ENCODE data around the gene ATP8B3. TPM values are rescaled to one million over a fixed set of nuclear protein-coding genes. Genes with fewer than 3 reads are reported as not detected.

ATP8B3 gene
- total and polyA plus RNA-seq, 3 donors from 2014 or later = 33.2 to 84.2 (median 38.0) TPM

- Histone ChIP-seq H3K4me1 (peaks cover 59% of the 10 kb centered on the region), H3K27me3 (no peaks in the 10 kb centered on the region), H3K36me3 (ENCODE audit: low read depth, missing control alignments) (no peaks in the 10 kb centered on the region), H3K4me3 (no peak overlapping the region), H3K9me3 (no peaks in the 10 kb centered on the region), H3K27ac (peak overlapping the region; percentile 44 to 48)
- no peak for DNase-seq
- WGBS, 2 donors = 77 to 88% methylated on average over 27 to 37 of the region's 37 CpGs
- intact Hi-C loops (cut with DNase I; ENCODE audit: low total_unique reads) = no loop called here
- TF ChIP-seq CTCF (IDR thresholded peaks at IDR 0.05) = no peak
- no peak for TF ChIP-seq POLR2A (IDR thresholded peaks at IDR 0.05)
Observed at GRCh38 chr19:1854542-1855039, 42.5 kb upstream of the ATP8B3 start.

GRCh38 chr19:1854039-1854541, 42.0 kb upstream of the ATP8B3 start:
- Histone ChIP-seq H3K9me3 (no peaks in the 10 kb centered on the region), H3K27me3 (no peaks in the 10 kb centered on the region), H3K36me3 (ENCODE audit: low read depth, missing control alignments) (no peaks in the 10 kb centered on the region), H3K27ac (peak overlapping the region in 1 of 2 donors; percentile 45), H3K4me1 (peaks cover 54% of the 10 kb centered on the region), H3K4me3 (no peak overlapping the region)
- WGBS, 2 donors = 65 to 86% methylated on average over 4 to 16 of the region's 16 CpGs
- intact Hi-C loops (cut with DNase I; ENCODE audit: low total_unique reads) = no loop called here
- TF ChIP-seq POLR2A (IDR thresholded peaks at IDR 0.05) (no peak), CTCF (IDR thresholded peaks at IDR 0.05) (no peak)
- DNase-seq = no peak

- H3K4me1 ChIP-seq = peaks cover 51% of the 10 kb centered on the region
- no peak overlapping the region for H3K4me3 ChIP-seq
- 40 to 67% methylated on average over 13 to 27 of the region's 27 CpGs for WGBS, 2 donors
- peak; percentile 84 for DNase-seq
- peak; percentile 66 to 92 (median 90) for TF ChIP-seq CTCF (IDR thresholded peaks at IDR 0.05)
- no peak for TF ChIP-seq POLR2A (IDR thresholded peaks at IDR 0.05)
- no peaks in the 10 kb centered on the region for H3K36me3 ChIP-seq (ENCODE audit: low read depth, missing control alignments)
- intact Hi-C loops (cut with DNase I; ENCODE audit: low total_unique reads) = no loop called here
- peak overlapping the region in 1 of 2 donors; percentile 45 for H3K27ac ChIP-seq
- no peaks in the 10 kb centered on the region for H3K9me3 ChIP-seq
- no peaks in the 10 kb centered on the region for H3K27me3 ChIP-seq
Observed at GRCh38 chr19:1853295-1854038, 41.4 kb upstream of the ATP8B3 start.

GRCh38 chr19:1852581-1853128, 40.6 kb upstream of the ATP8B3 start:
- DNase-seq = no peak
- no peaks in the 10 kb centered on the region for H3K9me3 ChIP-seq
- H3K4me1 ChIP-seq = peaks cover 44% of the 10 kb centered on the region
- no peaks in the 10 kb centered on the region for H3K27me3 ChIP-seq
- no peak for TF ChIP-seq CTCF (IDR thresholded peaks at IDR 0.05)
- H3K4me3 ChIP-seq = no peak overlapping the region
- H3K36me3 ChIP-seq (ENCODE audit: low read depth, missing control alignments) = no peaks in the 10 kb centered on the region
- WGBS, 2 donors = 20 to 78% methylated on average over 3 to 9 of the region's 9 CpGs
- intact Hi-C loops (cut with DNase I; ENCODE audit: low total_unique reads) = no loop called here
- H3K27ac ChIP-seq = peak overlapping the region in 1 of 2 donors; percentile 19

All from testis (tissue), 3 donors.